HL-60 (cell line): ENCODE measurements around the gene BSN.

Experiments
- DNase-seq, 2 experiments: peaks; one replicate each; pipeline ENCODE4 v3.0.0-alpha.2; 2010 to 2020; ENCODE audit warnings: low read depth in 1 of 2, low spot score in 1 of 2
- H3K27ac ChIP-seq: fragments of 250-450 bp; sonication (Bioruptor Pico); replicated peaks from 2 replicates; pipeline ENCODE4 v1.5.1; 2020; ENCODE audit warnings: mild to moderate bottlenecking, moderate library complexity
- H3K27me3 ChIP-seq: fragments of 250-450 bp; sonication (Bioruptor Pico); 2 replicates; pipeline ENCODE4 v1.5.1; 2021; ENCODE audit warnings: mild to moderate bottlenecking, moderate library complexity; ENCODE audit not compliant: insufficient read depth, poor library complexity, severe bottlenecking
- H3K4me3 ChIP-seq: replicated peaks from 2 replicates; pipeline ENCODE4 v1.5.1; 2011; ENCODE audit warnings: mild to moderate bottlenecking, control low read depth, low read length; ENCODE audit not compliant: insufficient read depth
- CTCF ChIP-seq: IDR thresholded peaks from one replicate; pipeline ENCODE4 v1.5.1; 2011; ENCODE audit warnings: low read length, control low read depth, inconsistent platforms; ENCODE audit not compliant: insufficient read depth
- GABPA ChIP-seq: IDR thresholded peaks from 2 replicates; pipeline ENCODE4 v1.6.1; 2012; ENCODE audit warnings: low read depth
- POLR2AphosphoS5 ChIP-seq: IDR thresholded peaks from 2 replicates; pipeline ENCODE4 v1.6.1; 2012; ENCODE audit warnings: low read depth
- SPI1 ChIP-seq: IDR thresholded peaks from 2 replicates; pipeline ENCODE4 v1.6.1; 2012; ENCODE audit warnings: low read depth, mild to moderate bottlenecking, borderline replicate concordance
- TF ChIP-seq, protein P1 (sequence below): IDR thresholded peaks from 2 replicates; pipeline ENCODE4 v1.6.1; 2012; ENCODE audit warnings: low read depth; ENCODE audit not compliant: insufficient replicate concordance

Gene BSN

DNA sequence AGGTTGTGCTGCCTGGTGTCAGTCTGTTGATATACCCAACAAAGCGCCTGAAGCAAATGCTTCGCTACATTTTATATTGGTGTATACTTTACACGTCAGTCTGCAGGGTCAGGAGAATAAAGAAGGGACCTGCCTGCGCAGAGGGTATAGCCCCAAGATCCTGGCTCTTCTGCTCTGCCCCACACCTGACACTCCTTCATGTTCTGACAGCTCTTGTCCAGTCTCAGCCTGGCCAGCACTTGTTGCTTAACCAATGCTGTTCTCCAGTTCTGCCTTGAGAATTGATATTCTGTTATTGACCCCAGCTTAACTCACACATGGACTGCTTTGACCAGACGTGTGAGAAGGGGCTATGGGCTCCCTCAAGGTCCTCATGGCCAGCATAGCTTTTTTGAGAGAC lies 35.8 kb upstream of the BSN start:
- TF ChIP-seq POLR2AphosphoS5 (no peak), SPI1 (no peak), GABPA (no peak), CTCF (no peak)
- TF ChIP-seq, protein P1, sequence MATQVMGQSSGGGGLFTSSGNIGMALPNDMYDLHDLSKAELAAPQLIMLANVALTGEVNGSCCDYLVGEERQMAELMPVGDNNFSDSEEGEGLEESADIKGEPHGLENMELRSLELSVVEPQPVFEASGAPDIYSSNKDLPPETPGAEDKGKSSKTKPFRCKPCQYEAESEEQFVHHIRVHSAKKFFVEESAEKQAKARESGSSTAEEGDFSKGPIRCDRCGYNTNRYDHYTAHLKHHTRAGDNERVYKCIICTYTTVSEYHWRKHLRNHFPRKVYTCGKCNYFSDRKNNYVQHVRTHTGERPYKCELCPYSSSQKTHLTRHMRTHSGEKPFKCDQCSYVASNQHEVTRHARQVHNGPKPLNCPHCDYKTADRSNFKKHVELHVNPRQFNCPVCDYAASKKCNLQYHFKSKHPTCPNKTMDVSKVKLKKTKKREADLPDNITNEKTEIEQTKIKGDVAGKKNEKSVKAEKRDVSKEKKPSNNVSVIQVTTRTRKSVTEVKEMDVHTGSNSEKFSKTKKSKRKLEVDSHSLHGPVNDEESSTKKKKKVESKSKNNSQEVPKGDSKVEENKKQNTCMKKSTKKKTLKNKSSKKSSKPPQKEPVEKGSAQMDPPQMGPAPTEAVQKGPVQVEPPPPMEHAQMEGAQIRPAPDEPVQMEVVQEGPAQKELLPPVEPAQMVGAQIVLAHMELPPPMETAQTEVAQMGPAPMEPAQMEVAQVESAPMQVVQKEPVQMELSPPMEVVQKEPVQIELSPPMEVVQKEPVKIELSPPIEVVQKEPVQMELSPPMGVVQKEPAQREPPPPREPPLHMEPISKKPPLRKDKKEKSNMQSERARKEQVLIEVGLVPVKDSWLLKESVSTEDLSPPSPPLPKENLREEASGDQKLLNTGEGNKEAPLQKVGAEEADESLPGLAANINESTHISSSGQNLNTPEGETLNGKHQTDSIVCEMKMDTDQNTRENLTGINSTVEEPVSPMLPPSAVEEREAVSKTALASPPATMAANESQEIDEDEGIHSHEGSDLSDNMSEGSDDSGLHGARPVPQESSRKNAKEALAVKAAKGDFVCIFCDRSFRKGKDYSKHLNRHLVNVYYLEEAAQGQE = no peak
- no peak for DNase-seq
- no peak overlapping the region for H3K27ac ChIP-seq
- H3K27me3 ChIP-seq = no peaks in the 10 kb centered on the region
- no peak overlapping the region for H3K4me3 ChIP-seq

- no peak overlapping the region for H3K4me3 ChIP-seq
- H3K27ac ChIP-seq = no peak overlapping the region
- DNase-seq = no peak
- TF ChIP-seq POLR2AphosphoS5 (no peak), SPI1 (no peak), GABPA (no peak), CTCF (no peak)
- TF ChIP-seq, protein P1 = no peak
- H3K27me3 ChIP-seq = no peaks in the 10 kb centered on the region
These were observed 35.0 kb upstream of the BSN start for GRCh38 chr3:49519296-49519695.

GRCh38 chr3:49519916-49520385 lies 34.3 kb upstream of the BSN start:
- H3K4me3 ChIP-seq = no peak overlapping the region
- DNase-seq = peak in 1 of 2 experiments; percentile 29
- no peak overlapping the region for H3K27ac ChIP-seq
- TF ChIP-seq CTCF (no peak), POLR2AphosphoS5 (no peak), GABPA (no peak), SPI1 (no peak)
- TF ChIP-seq, protein P1 = no peak
- H3K27me3 ChIP-seq = no peaks in the 10 kb centered on the region
